Spinal cord (tissue), 10 donors: ENCODE data around the gene PI4KB. TPM values are rescaled to one million over a fixed set of nuclear protein-coding genes. Genes with fewer than 3 reads are reported as not detected.

Source experiments
- DNase-seq, 6 donors: peaks; one replicate each; pipeline versions ENCODE4 v3.0.0 to v3.0.0-alpha.2; 2013 to 2015; ENCODE audit warnings: low spot score in 6 of 6, low read depth in 4 of 6
- H3K27ac ChIP-seq: one replicate; pipeline ENCODE4 v1.5.1; 2013; ENCODE audit warnings: low read depth, low read length, control low read depth
- H3K27me3 ChIP-seq: one replicate; pipeline ENCODE4 v1.6.1; 2013; ENCODE audit warnings: low read length; ENCODE audit not compliant: control insufficient read depth, insufficient read depth
- H3K36me3 ChIP-seq: one replicate; pipeline ENCODE4 v1.6.1; 2013; ENCODE audit warnings: low read length; ENCODE audit not compliant: control insufficient read depth, insufficient read depth
- H3K4me1 ChIP-seq: one replicate; pipeline ENCODE4 v1.6.1; 2013; ENCODE audit warnings: low read length; ENCODE audit not compliant: control insufficient read depth, insufficient read depth
- H3K4me3 ChIP-seq: one replicate; pipeline ENCODE4 v1.5.1; 2013; ENCODE audit warnings: low read depth, low read length, control low read depth
- H3K9me3 ChIP-seq: one replicate; pipeline ENCODE4 v1.6.1; 2013; ENCODE audit warnings: low read length; ENCODE audit not compliant: control insufficient read depth, insufficient read depth
- WGBS: methylation state at CpG from one replicate; pipeline ENCODE4 v1.1.5; 2013; ENCODE audit warnings: missing lambda C conversion rate; ENCODE audit not compliant: insufficient coverage; 5-methylcytosine and 5-hydroxymethylcytosine counted together
- polyA plus RNA-seq, 2 donors: library from polyadenylated mRNA; unstranded; fragments of 120-200 nt; gene quantifications; one replicate each; pipeline ENCODE4 v1.2.1, GENCODE V29; 2013; ENCODE audit not compliant: insufficient read length in 2 of 2
- total RNA-seq, 2 donors: library from RNA; depleted of rRNA in 1 of 2; stranded (reverse); fragments of 120-200 nt in 1 of 2; fragments of >200 nt in 1 of 2; gene quantifications; one replicate each; pipeline versions ENCODE4 v1.2.3 to v1.2.4, GENCODE V29; 2013 to 2014
- donor health status: healthy.

The PI4KB gene
- total and polyA plus RNA-seq, 4 donors, result 37.9 to 79.0 (median 60.0) TPM

- H3K27ac ChIP-seq, result no peak overlapping the region
- no peaks in the 10 kb centered on the region for H3K9me3 ChIP-seq
- peaks cover 71% of the 10 kb centered on the region for H3K36me3 ChIP-seq
- H3K4me1 ChIP-seq, result no peaks in the 10 kb centered on the region
- H3K4me3 ChIP-seq, result no peak overlapping the region
- H3K27me3 ChIP-seq, result no peaks in the 10 kb centered on the region
- 96% methylated on average over 12 of the region's 14 CpGs for WGBS
- DNase-seq, result no peak
Measured at GRCh38 chr1:151265446-151266236, 61.6 kb downstream of the PI4KB start.

DNA sequence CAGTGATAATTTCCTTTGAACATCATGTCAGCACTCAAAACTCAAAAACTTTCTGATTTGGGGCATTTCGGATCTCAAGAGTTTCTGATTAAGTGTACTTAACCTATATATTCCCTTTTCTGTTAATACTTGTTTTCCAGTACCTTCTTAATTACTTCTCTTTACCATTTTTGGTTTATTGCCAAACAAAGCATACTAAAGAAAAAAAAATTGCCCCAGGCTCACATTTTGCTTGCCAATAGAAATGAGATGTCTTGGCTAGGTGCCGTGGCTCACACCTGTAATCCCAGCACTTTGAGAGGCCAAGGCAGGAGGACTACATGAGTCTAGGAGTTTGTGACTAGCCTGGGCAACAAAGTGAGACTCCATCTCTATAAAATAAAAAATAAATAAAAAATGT is 67.9 kb downstream of the PI4KB start:
- Histone ChIP-seq H3K4me3 (no peak overlapping the region), H3K36me3 (peaks cover 23% of the 10 kb centered on the region), H3K27me3 (no peaks in the 10 kb centered on the region), H3K9me3 (no peaks in the 10 kb centered on the region), H3K27ac (no peak overlapping the region), H3K4me1 (peaks cover 10% of the 10 kb centered on the region)
- whole genome bisulfite sequencing, result 100% methylated on average over 1 of the region's 2 CpGs
- no peak for DNase-seq

- peak in 1 of 6 donors; percentile 3 for DNase-seq
- H3K36me3 ChIP-seq, result peaks cover 5% of the 10 kb centered on the region
- WGBS, result 53% methylated on average over 6 of the region's 10 CpGs
- H3K4me1 ChIP-seq, result peaks cover 14% of the 10 kb centered on the region
- H3K27ac ChIP-seq, result no peak overlapping the region
- no peaks in the 10 kb centered on the region for H3K27me3 ChIP-seq
- peak overlapping the region; percentile 98 for H3K4me3 ChIP-seq
- no peaks in the 10 kb centered on the region for H3K9me3 ChIP-seq
Measured at GRCh38 chr1:151255381-151255780, 71.8 kb downstream of the PI4KB start.

DNA sequence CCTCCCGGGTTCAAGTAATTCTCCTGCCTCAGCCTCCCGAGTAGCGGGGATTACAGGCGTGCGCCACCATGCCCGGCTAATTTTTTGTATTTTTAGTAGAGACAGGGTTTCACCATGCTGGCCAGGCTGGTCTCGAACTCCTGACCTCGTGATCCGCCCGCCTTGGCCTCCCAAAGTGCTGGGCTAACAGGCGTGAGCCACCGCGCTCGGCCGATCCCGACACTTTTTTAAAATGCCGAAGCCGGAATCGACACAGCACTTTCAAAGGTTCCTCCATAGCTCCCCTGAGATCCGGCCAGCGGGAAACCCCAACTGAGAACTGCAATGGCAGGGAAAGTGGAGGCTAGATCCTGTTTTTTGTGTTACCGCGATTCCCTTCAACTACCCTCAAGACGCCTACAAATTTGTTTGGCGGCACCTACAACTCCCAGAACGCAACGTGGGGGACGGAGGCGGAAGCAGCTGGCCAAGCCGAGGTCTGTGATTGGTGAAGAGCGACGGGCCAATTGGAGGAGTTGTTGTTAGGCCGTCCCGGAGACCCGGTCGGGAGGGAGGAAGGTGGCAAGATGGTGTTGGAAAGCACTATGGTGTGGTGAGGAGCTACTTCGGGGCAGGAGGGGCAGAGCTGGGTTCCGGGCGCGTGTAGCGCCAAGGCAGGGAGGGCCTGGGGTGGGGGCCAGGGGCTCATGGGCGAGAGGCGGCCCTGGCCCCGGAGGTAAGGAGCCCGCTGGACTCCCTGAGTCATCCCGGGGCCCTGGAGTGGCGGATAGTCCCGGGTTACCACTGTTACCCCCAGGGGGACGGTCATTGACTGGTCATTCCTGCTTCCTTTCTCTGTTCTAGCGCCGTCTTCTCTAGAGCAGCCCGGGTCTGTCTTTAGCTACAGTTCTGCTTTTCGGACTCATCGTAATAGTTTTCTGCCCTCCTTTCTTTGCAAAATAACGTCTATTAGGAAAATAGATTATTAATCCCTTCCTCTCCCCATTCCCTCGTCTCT is 72.7 kb downstream of the PI4KB start, which contains the start of gene PSMD4:
Gene PSMD4, plus strand, starts transcription at position 518 of the 997 bp plus-strand sequence. Its CDS starts 49 bp downstream, at position 567.
- WGBS, result 2% methylated on average over 46 of the region's 56 CpGs
- peaks cover 14% of the 10 kb centered on the region for H3K4me1 ChIP-seq
- H3K27ac ChIP-seq, result peak within 1 kb of the TSS; percentile 85
- H3K4me3 ChIP-seq, result peak within 1 kb of the TSS; percentile 98
- peaks cover 9% of the 10 kb centered on the region for H3K36me3 ChIP-seq
- no peaks in the 10 kb centered on the region for H3K27me3 ChIP-seq
- H3K9me3 ChIP-seq, result no peaks in the 10 kb centered on the region
- peak; percentile 92 to 99 (median 96) for DNase-seq

- peak in 5 of 6 donors; percentile 26 to 87 (median 38) for DNase-seq
Measured at GRCh38 chr1:151251656-151252470, 75.4 kb downstream of the PI4KB start.

GRCh38 chr1:151246786-151247185 is 80.4 kb downstream of the PI4KB start:
- no peak for DNase-seq
- no peaks in the 10 kb centered on the region for H3K4me1 ChIP-seq
- H3K27ac ChIP-seq, result no peak overlapping the region
- no peak overlapping the region for H3K4me3 ChIP-seq
- WGBS, result no CpG with 5 or more reads among the region's 2 CpGs
- H3K9me3 ChIP-seq, result no peaks in the 10 kb centered on the region
- H3K36me3 ChIP-seq, result peaks cover 55% of the 10 kb centered on the region
- H3K27me3 ChIP-seq, result no peaks in the 10 kb centered on the region

More at GRCh38 chr1:151251656-151252470, 75.4 kb downstream of the PI4KB start:
- Histone ChIP-seq H3K4me1 (peaks cover 14% of the 10 kb centered on the region), H3K36me3 (peaks cover 28% of the 10 kb centered on the region), H3K9me3 (no peaks in the 10 kb centered on the region), H3K27ac (no peak overlapping the region), H3K27me3 (no peaks in the 10 kb centered on the region), H3K4me3 (no peak overlapping the region)
- 72% methylated on average over 10 of the region's 16 CpGs for WGBS

DNA sequence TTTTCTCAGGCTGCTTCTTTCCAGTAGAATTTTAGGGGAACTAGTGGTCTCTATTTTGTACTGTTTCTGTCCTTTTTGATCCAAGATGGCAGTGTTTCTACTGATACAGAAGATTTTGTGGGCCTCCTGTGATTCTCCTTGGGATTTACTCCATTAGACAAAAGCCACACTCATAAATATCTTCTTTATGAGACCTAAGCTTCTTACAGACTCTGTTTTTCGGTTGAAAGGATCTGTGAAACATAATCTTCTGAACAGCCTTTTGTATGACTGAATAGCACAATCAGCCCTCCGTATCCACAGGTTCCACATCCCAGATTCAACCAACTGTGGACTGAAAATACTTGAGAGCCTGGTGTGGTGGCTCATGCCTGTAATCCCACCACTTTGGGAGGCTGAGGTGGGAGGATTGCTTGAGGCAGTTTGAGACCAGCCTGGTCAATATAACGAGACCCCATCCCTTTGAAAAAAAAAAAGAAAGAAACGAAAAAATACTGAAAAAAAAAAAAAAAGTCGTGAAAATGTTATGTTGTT is 83.5 kb downstream of the PI4KB start:
- Histone ChIP-seq H3K9me3 (no peaks in the 10 kb centered on the region), H3K27me3 (no peaks in the 10 kb centered on the region), H3K36me3 (peaks cover 73% of the 10 kb centered on the region), H3K27ac (no peak overlapping the region), H3K4me1 (no peaks in the 10 kb centered on the region), H3K4me3 (no peak overlapping the region)
- DNase-seq, result no peak
- WGBS, result no CpG with 5 or more reads among the region's 5 CpGs

DNA sequence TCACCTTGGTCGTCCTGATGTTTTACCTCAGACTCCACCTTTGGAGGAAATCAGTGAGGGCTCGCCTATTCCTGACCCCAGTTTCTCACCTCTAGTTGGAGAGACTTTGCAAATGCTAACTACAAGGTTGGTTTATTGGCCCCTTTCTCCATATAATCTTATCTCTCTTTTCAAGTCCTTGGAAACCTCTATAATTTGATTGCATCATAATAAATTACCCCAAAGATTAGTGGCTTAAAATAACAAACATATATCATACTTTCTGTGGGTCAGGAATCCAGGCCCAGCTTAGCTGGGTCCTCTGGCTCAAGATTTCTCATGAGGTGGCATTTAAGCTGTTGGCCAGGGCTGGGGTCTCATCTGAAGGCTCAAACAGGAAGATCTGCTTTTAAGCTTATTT is 84.8 kb downstream of the PI4KB start:
- Histone ChIP-seq H3K9me3 (no peaks in the 10 kb centered on the region), H3K27me3 (no peaks in the 10 kb centered on the region), H3K27ac (no peak overlapping the region), H3K4me1 (no peaks in the 10 kb centered on the region), H3K36me3 (peaks cover 68% of the 10 kb centered on the region), H3K4me3 (no peak overlapping the region)
- 100% methylated on average over 1 of the region's 2 CpGs for WGBS
- no peak for DNase-seq
